ENCODE results near the gene RGL2.

Gene RGL2

DNA sequence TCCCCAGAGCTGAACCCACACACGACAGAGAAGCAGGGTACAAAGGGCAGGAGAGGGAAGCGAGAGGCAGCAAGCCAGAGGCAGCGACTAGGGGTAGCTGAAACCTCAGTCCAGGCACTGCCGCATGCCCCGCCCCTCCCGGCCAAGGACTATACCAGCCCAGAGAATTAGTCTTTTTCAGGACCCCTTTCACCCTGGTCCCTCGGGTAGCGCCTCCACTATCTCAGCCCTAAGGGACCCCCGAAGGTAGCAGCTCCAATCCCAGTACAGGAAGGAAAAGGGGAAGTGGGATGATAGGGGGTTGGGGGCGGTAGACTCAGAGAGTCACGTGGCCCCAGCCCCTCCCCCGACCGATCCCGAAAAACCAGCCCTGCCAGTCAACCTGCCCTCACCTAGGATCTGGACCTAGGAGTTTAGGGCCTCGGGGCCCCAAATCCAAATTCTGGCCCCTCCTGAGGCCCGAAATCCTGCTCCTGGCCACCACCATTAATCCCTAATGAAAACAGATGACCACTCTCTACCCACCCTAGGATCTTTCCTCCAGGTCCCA is 1.3 kb downstream of the RGL2 start:
- Histone ChIP-seq H2AFZ (ENCODE audit: low read length) (no peak overlapping the region), H3K79me2 (ENCODE audit: insufficient read depth, low read length) (peaks cover 41% of the 10 kb centered on the region), H3K4me1 (ENCODE audit: insufficient read depth, low read length, poor library complexity, severe bottlenecking) (peaks cover 10% of the 10 kb centered on the region), H3K27me3 (ENCODE audit: insufficient read depth, low read length, poor library complexity, severe bottlenecking) (no peaks in the 10 kb centered on the region), H3K9me2 (replicated peaks; ENCODE audit: low read depth, low read length) (no peaks in the 10 kb centered on the region), H3K4me2 (ENCODE audit: low read depth, low read length, poor library complexity, severe bottlenecking) (peak overlapping the region; percentile 89), H3F3A (ENCODE audit: low read depth) (peaks cover 10% of the 10 kb centered on the region), H3K36me3 (ENCODE audit: insufficient read depth, low read length) (no peaks in the 10 kb centered on the region; the same call in 1 of the 2 replicates), H3K9me3 (ENCODE audit: insufficient read depth, low read depth, low read length) (no peaks in the 10 kb centered on the region), H4K20me1 (ENCODE audit: insufficient read depth, low read length, poor library complexity, severe bottlenecking) (peaks cover 3% of the 10 kb centered on the region), H3K9ac (ENCODE audit: low read depth, low read length, poor library complexity, severe bottlenecking) (peak overlapping the region; percentile 93), H3K4me3 (ENCODE audit: low read length, poor library complexity, severe bottlenecking) (peak overlapping the region; percentile 94)
- TF ChIP-seq, protein P1, sequence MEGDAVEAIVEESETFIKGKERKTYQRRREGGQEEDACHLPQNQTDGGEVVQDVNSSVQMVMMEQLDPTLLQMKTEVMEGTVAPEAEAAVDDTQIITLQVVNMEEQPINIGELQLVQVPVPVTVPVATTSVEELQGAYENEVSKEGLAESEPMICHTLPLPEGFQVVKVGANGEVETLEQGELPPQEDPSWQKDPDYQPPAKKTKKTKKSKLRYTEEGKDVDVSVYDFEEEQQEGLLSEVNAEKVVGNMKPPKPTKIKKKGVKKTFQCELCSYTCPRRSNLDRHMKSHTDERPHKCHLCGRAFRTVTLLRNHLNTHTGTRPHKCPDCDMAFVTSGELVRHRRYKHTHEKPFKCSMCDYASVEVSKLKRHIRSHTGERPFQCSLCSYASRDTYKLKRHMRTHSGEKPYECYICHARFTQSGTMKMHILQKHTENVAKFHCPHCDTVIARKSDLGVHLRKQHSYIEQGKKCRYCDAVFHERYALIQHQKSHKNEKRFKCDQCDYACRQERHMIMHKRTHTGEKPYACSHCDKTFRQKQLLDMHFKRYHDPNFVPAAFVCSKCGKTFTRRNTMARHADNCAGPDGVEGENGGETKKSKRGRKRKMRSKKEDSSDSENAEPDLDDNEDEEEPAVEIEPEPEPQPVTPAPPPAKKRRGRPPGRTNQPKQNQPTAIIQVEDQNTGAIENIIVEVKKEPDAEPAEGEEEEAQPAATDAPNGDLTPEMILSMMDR (conservative IDR thresholded peaks at IDR 0.05; ENCODE audit: low read length), result no peak
- TF ChIP-seq EZH2phosphoT487 (IDR thresholded peaks at IDR 0.05; ENCODE audit: borderline replicate concordance), result no peak

DNA sequence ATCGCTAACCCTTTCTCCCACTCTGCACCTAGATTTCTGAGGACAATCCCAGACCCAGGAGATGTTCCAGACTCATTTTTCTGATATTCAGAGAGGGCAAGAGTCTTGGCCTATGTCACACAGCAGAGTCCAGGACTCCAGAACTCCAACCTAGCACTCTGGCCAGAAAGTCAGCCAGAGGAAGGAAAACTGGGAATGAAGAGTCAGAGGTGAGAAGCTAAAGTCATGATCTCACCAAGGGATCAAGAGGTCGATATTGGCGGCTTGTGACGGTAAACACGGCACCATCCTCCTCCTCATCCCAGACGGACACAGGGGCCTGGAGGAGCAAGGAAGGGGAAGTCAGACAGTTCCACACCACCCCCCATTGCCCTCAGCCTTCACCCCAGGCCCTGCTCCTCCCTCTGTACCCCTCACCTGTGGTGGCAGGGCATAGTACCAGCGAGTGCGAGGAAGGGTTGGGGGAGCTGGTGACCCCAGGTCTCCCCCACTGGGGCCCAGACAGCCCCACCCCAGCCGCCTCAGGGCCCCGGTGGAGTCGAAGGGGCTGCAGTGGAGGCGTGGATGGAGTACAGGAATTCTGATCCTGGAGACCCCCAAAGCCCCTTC is 1.8 kb downstream of the RGL2 start:
- Histone ChIP-seq H3K9me3 (ENCODE audit: insufficient read depth, low read depth, low read length) (no peaks in the 10 kb centered on the region), H3K79me2 (ENCODE audit: insufficient read depth, low read length) (peaks cover 41% of the 10 kb centered on the region), H2AFZ (ENCODE audit: low read length) (no peak overlapping the region), H3F3A (ENCODE audit: low read depth) (peaks cover 10% of the 10 kb centered on the region), H3K4me2 (ENCODE audit: low read depth, low read length, poor library complexity, severe bottlenecking) (peak overlapping the region; percentile 89), H3K36me3 (ENCODE audit: insufficient read depth, low read length) (peaks cover 3% of the 10 kb centered on the region; the same call in 1 of the 2 replicates), H3K9ac (ENCODE audit: low read depth, low read length, poor library complexity, severe bottlenecking) (no peak overlapping the region), H3K4me3 (ENCODE audit: low read length, poor library complexity, severe bottlenecking) (peak overlapping the region; percentile 94), H3K9me2 (replicated peaks; ENCODE audit: low read depth, low read length) (no peaks in the 10 kb centered on the region), H3K27me3 (ENCODE audit: insufficient read depth, low read length, poor library complexity, severe bottlenecking) (no peaks in the 10 kb centered on the region), H4K20me1 (ENCODE audit: insufficient read depth, low read length, poor library complexity, severe bottlenecking) (peaks cover 3% of the 10 kb centered on the region), H3K4me1 (ENCODE audit: insufficient read depth, low read length, poor library complexity, severe bottlenecking) (peaks cover 10% of the 10 kb centered on the region)
- TF ChIP-seq, protein P1 (conservative IDR thresholded peaks at IDR 0.05; ENCODE audit: low read length), result no peak
- no peak for TF ChIP-seq EZH2phosphoT487 (IDR thresholded peaks at IDR 0.05; ENCODE audit: borderline replicate concordance)

DNA sequence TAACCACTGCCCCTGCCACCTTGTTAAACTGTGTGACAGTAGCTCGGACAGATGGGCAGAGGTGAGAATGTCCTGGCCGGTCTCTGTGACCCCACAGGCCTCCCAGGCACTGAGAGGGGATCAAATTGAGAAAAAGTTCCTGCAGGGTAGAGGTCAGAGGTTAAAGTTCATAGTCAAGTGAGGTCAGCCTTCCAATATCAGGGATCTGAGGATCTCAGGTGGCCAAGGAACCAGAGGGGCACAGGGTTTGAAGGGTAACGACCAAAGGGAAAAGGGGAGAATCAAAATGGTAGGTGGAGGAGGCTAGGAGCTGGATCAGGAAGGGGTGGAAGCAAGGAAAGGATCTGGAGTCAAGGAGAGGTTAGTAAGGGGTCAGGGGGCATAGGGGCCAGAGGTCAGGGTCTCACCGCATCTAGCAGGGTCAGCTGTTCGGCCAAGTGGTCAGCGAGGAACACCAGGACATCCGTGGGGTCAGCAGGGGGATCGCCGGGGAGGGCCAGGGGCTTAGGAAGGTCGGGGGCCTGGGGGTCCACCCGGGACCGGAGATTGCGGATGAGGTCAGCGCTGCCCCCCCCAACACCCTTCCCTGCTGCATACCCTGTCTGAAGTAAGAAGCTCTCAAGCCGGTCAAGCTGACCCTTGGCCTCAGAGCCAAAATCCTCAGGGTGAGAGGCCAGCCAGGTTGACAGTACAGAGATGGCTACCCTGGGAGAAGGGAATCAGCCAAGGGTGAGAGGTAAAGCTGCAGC is 2.9 kb downstream of the RGL2 start:
- Histone ChIP-seq H3K27me3 (ENCODE audit: insufficient read depth, low read length, poor library complexity, severe bottlenecking) (no peaks in the 10 kb centered on the region), H3F3A (ENCODE audit: low read depth) (peaks cover 10% of the 10 kb centered on the region), H3K4me1 (ENCODE audit: insufficient read depth, low read length, poor library complexity, severe bottlenecking) (peaks cover 10% of the 10 kb centered on the region), H3K9me3 (ENCODE audit: insufficient read depth, low read depth, low read length) (no peaks in the 10 kb centered on the region), H3K4me3 (ENCODE audit: low read length, poor library complexity, severe bottlenecking) (no peak overlapping the region), H3K9ac (ENCODE audit: low read depth, low read length, poor library complexity, severe bottlenecking) (no peak overlapping the region), H4K20me1 (ENCODE audit: insufficient read depth, low read length, poor library complexity, severe bottlenecking) (peaks cover 3% of the 10 kb centered on the region), H3K36me3 (ENCODE audit: insufficient read depth, low read length) (peaks cover 11% of the 10 kb centered on the region; the same call in 1 of the 2 replicates), H2AFZ (ENCODE audit: low read length) (no peak overlapping the region), H3K9me2 (replicated peaks; ENCODE audit: low read depth, low read length) (no peaks in the 10 kb centered on the region), H3K4me2 (ENCODE audit: low read depth, low read length, poor library complexity, severe bottlenecking) (no peak overlapping the region), H3K79me2 (ENCODE audit: insufficient read depth, low read length) (peaks cover 35% of the 10 kb centered on the region)
- TF ChIP-seq EZH2phosphoT487 (IDR thresholded peaks at IDR 0.05; ENCODE audit: borderline replicate concordance), result no peak
- TF ChIP-seq, protein P1 (conservative IDR thresholded peaks at IDR 0.05; ENCODE audit: low read length), result no peak

All from Loucy (cell line).